Subcutaneous adipose tissue (tissue), 4 donors: ENCODE measurements around the gene CNEP1R1. TPM values are rescaled to one million over a fixed set of nuclear protein-coding genes. Genes with fewer than 3 reads are reported as not detected.

Source experiments
- CTCF ChIP-seq: fragments of 450-650 bp; IDR thresholded peaks from one replicate; pipeline ENCODE4 v1.5.1; 2016; ENCODE audit warnings: low read depth, mild to moderate bottlenecking, control low read depth, antibody characterized with exemption, moderate library complexity
- total RNA-seq, 4 donors: library from RNA; depleted of rRNA; stranded (reverse); fragments of >200 nt; gene quantifications; one replicate each; pipeline ENCODE4 v1.1.0, GENCODE V29; 2016

CNEP1R1 gene
- total RNA-seq = 10 to 100 TPM; 10.9 to 39.8 (median 28.7) TPM

- no peak for TF ChIP-seq CTCF
Observed at GRCh38 chr16:50024684-50025536, at the start of gene CNEP1R1. TSS of gene CNEP1R1 (plus strand) at chr16:50025225. CDS start at chr16:50025316, 91 bp downstream.

GRCh38 chr16:49977427-49977826 lies 47.6 kb upstream of the CNEP1R1 start:
- TF ChIP-seq CTCF = no peak

- TF ChIP-seq CTCF = no peak
Observed at GRCh38 chr16:49978569-49979326, 46.3 kb upstream of the CNEP1R1 start.

- TF ChIP-seq CTCF = no peak
Observed at GRCh38 chr16:49980166-49980565, 44.9 kb upstream of the CNEP1R1 start.

GRCh38 chr16:49986351-49987124 lies 38.5 kb upstream of the CNEP1R1 start:
- no peak for TF ChIP-seq CTCF

- TF ChIP-seq CTCF = no peak
Observed at GRCh38 chr16:49987381-49987780, 37.6 kb upstream of the CNEP1R1 start.
